MCF 10A (cell line): ENCODE measurements around the gene LDHD. TPM values are rescaled to one million over a fixed set of nuclear protein-coding genes. Genes with fewer than 3 reads are reported as not detected.

Source experiments
- BruUV-seq: library from RNA; stranded (reverse); fragments of 400-500 nt; replicated peaks from 2 replicates; lab custom pipeline; 2021; lab: Mats Ljungman, UMichigan
- CTCF ChIA-PET: fragments of 300-600 bp; sonication (Branson Sonifier 250); formaldehyde crosslinking; extraction: SDS; loops from one replicate; lab custom pipeline; 2021; ENCODE audit warnings: antibody characterized with exemption, inconsistent platforms; lab: Yijun Ruan, JAX
- POLR2A ChIA-PET: fragments of 300-600, 350-650 bp; sonication (Branson Sonifier 250); formaldehyde crosslinking; extraction: SDS; loops from one replicate; lab custom pipeline; 2020; ENCODE audit warnings: antibody characterized with exemption, inconsistent platforms; lab: Yijun Ruan, JAX
- DNase-seq: peaks from one replicate; pipeline ENCODE4 v3.0.0-alpha.2; 2018; ENCODE audit not compliant: unreplicated experiment
- H3K27ac Mint-ChIP-seq: one replicate; pipeline ENCODE4 v1.8.0; 2022; ENCODE audit warnings: mild to moderate bottlenecking, low read depth, mixed read lengths; ENCODE audit not compliant: unreplicated experiment
- H3K27me3 Mint-ChIP-seq: one replicate; pipeline ENCODE4 v1.8.0; 2022; ENCODE audit warnings: mixed read lengths; ENCODE audit not compliant: insufficient read depth, unreplicated experiment
- H3K36me3 Mint-ChIP-seq: one replicate; pipeline ENCODE4 v1.8.0; 2022; ENCODE audit warnings: mild to moderate bottlenecking, moderate library complexity, mixed read lengths; ENCODE audit not compliant: insufficient read depth, unreplicated experiment
- H3K4me1 Mint-ChIP-seq: one replicate; pipeline ENCODE4 v1.8.0; 2022; ENCODE audit warnings: mixed read lengths; ENCODE audit not compliant: insufficient read depth, unreplicated experiment
- H3K4me3 Mint-ChIP-seq: one replicate; pipeline ENCODE4 v1.8.0; 2022; ENCODE audit warnings: mild to moderate bottlenecking, moderate library complexity, mixed read lengths; ENCODE audit not compliant: unreplicated experiment
- H3K9me3 Mint-ChIP-seq: one replicate; pipeline ENCODE4 v1.8.0; 2022; ENCODE audit warnings: mixed read lengths; ENCODE audit not compliant: unreplicated experiment
- intact Hi-C: fragments of 100-400 bp; cut with micrococcal nuclease; formaldehyde crosslinking; loops from 2 replicates; pipeline ENCODE4 v1.14.1; 2022
- total RNA-seq: library from RNA; stranded (reverse); gene quantifications from 2 replicates; pipeline ENCODE4 v1.2.3, GENCODE V29; 2022
- TF ChIP-seq, protein P1 (sequence below): fragments of 200-600 bp; IDR thresholded peaks from one replicate; pipeline ENCODE4 v1.8.0; 2022; ENCODE audit warnings: antibody characterized with exemption, mild to moderate bottlenecking; ENCODE audit not compliant: unreplicated experiment

The LDHD gene
- total RNA-seq, 1 experiment from 2014 or later, result 0.30 TPM

DNA sequence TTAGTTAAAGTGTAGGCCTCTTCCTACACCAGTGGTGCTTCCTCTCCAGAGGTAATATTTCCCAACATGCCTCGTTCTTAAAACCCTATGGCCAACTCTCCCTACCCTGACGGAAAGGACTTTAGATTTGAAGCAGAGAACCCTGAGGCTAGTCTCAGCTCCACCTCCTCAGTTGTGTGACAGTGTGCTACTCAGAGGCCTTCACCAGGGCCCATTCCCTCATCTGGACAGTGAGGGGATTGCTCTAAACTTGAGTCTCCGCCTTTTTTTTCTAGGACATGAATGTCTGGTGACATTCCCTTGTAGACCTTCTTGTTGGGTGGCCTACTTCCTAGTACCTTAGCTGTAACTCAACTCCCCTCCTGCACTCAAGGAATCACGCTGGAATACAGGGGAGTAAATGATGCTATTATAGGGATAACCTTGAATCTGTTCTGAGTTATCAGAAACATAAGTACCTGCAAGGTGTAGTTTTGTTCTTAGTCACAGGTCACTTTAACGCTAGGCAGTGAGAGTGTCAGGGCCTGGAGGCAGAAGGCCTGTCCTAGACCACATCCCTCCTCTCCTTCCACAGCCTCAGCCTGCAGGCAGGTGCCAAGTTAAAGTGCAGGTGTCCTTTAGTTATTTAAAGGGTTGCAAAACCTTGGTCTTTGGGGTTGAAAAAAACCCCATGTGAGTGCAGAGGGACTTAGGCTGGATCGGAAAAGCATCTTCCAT, 26.9 kb downstream of the LDHD start:
- Mint-ChIP-seq H3K27ac (no peak overlapping the region), H3K9me3 (no peaks in the 10 kb centered on the region), H3K36me3 (no peaks in the 10 kb centered on the region), H3K27me3 (no peaks in the 10 kb centered on the region), H3K4me3 (no peak overlapping the region), H3K4me1 (peaks cover 6% of the 10 kb centered on the region)
- TF ChIP-seq, protein P1, sequence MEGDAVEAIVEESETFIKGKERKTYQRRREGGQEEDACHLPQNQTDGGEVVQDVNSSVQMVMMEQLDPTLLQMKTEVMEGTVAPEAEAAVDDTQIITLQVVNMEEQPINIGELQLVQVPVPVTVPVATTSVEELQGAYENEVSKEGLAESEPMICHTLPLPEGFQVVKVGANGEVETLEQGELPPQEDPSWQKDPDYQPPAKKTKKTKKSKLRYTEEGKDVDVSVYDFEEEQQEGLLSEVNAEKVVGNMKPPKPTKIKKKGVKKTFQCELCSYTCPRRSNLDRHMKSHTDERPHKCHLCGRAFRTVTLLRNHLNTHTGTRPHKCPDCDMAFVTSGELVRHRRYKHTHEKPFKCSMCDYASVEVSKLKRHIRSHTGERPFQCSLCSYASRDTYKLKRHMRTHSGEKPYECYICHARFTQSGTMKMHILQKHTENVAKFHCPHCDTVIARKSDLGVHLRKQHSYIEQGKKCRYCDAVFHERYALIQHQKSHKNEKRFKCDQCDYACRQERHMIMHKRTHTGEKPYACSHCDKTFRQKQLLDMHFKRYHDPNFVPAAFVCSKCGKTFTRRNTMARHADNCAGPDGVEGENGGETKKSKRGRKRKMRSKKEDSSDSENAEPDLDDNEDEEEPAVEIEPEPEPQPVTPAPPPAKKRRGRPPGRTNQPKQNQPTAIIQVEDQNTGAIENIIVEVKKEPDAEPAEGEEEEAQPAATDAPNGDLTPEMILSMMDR, result no peak
- BruUV-seq, result no TSS peak
- no peak for DNase-seq
- ChIA-PET POLR2A (no interaction called here), CTCF (interaction anchor here (0.6 to 1.2 kb wide), 6 partner anchors 18 to 1087 kb away, joined by 3 to 5 read pairs (median 3); partner anchors contain the start of gene WDR59)
- intact Hi-C loops, result no loop called here

DNA sequence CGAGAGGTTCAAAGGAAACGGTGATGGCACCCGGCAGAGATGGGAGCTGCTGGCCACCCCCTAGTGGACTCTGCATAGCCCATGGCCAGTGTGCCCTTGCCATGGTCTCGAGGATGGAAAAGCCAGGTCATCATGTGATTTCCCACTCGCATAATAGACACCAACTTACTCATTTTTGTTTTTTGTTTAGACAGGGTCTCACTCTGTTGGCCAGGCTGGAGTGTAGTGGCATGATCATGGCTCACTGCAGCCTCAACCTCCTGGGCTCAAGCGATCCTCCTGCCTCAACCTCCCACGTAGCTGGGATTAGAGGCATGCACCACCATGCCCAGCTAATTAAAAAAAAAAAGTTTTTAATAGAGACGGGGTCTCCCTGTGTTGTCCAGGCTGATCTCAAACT, 27.6 kb downstream of the LDHD start:
- no peak overlapping the region for H3K27ac Mint-ChIP-seq
- ChIA-PET CTCF (interaction anchor here (0.6 to 1.2 kb wide), 6 partner anchors 22 to 1088 kb away, joined by 3 to 5 read pairs (median 3); partner anchors contain the start of genes WDR59 and ZNRF1), POLR2A (interaction anchor here (1.2 kb wide), 1 partner anchor 22 kb away, joined by 3 read pairs; no protein-coding TSS in a partner anchor)
- TF ChIP-seq, protein P1, result no peak
- BruUV-seq, result no TSS peak
- H3K4me1 Mint-ChIP-seq, result peaks cover 6% of the 10 kb centered on the region
- no peaks in the 10 kb centered on the region for H3K27me3 Mint-ChIP-seq
- H3K36me3 Mint-ChIP-seq, result no peaks in the 10 kb centered on the region
- intact Hi-C loops, result no loop called here
- H3K4me3 Mint-ChIP-seq, result no peak overlapping the region
- no peaks in the 10 kb centered on the region for H3K9me3 Mint-ChIP-seq
- no peak for DNase-seq

DNA sequence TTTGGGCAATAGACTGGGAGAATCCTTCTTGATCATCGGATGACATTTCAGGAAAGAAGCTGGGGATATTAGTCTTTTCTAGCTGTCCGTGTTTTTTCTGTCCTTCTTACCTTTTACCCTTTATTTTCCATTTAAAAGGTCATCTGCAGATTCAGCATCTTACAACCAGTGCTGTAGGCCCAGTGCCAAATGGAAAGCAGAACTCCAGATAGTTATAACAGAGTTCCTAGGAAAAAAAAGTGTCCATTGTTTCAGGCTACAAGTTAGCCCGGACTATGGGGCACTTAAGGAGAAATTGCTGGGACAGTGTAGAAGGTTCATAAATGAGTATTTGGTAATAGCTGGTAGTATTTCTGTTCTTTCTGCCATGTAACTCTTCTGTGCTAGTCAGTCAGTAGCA, 28.4 kb downstream of the LDHD start:
- Mint-ChIP-seq H3K4me3 (no peak overlapping the region), H3K36me3 (no peaks in the 10 kb centered on the region), H3K27me3 (no peaks in the 10 kb centered on the region), H3K4me1 (peaks cover 6% of the 10 kb centered on the region), H3K9me3 (no peaks in the 10 kb centered on the region), H3K27ac (no peak overlapping the region)
- TF ChIP-seq, protein P1, result no peak
- no TSS peak for BruUV-seq
- intact Hi-C loops, result no loop called here
- ChIA-PET CTCF (interaction anchor here (0.9 kb wide), 1 partner anchor 90 kb away, joined by 5 read pairs; the partner anchor contains the start of gene ZNRF1), POLR2A (interaction anchor here (1.2 kb wide), 1 partner anchor 23 kb away, joined by 3 read pairs; no protein-coding TSS in a partner anchor)
- DNase-seq, result no peak

DNA sequence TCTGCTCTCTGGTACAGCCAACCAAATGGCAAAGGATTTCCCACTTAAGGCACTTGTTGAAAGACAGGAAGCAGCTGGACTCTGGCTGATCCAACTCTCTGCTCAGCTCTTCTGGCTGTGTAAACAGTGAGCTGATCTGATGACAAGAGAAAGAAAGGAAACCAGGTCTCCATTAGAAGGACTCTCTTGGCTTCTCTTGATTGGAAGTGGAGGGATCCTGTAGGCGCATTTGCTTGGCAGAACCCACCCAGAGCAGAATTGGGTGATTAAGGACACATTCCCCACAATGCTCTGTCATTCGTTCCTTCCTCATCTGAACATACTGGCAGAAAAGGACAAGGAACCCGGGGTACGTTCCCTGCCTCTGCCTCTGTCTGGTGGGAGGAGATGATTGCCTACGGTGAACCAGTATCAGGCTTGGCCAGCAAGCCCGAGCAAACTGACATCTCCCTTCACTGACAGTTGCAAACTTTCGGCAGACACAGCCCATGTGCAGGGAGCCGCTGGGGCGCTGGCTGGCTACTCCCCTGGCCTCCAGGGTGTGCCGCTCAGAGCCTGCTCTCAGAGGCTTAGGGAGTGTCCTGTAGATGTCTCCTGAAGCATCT, 29.1 kb downstream of the LDHD start:
- Mint-ChIP-seq H3K27ac (peak overlapping the region; percentile 51), H3K9me3 (no peaks in the 10 kb centered on the region), H3K4me1 (peaks cover 6% of the 10 kb centered on the region), H3K27me3 (no peaks in the 10 kb centered on the region), H3K4me3 (no peak overlapping the region), H3K36me3 (no peaks in the 10 kb centered on the region)
- DNase-seq, result peak; percentile 7
- intact Hi-C loops, result no loop called here
- TF ChIP-seq, protein P1, result no peak
- CTCF ChIA-PET, result interaction anchor here (1.4 kb wide), 1 partner anchor 24 kb away, joined by 5 read pairs; no protein-coding TSS in a partner anchor
- no TSS peak for BruUV-seq
- POLR2A ChIA-PET, result interaction anchor here (1.2 kb wide), 1 partner anchor 23 kb away, joined by 3 read pairs; no protein-coding TSS in a partner anchor
